H1 (cell line): ENCODE measurements around the gene HOXB6. TPM values are rescaled to one million over a fixed set of nuclear protein-coding genes. Genes with fewer than 3 reads are reported as not detected.

Source experiments
- CHD7 ChIP-seq: fragments of 300-600 bp; sonication (generic); IDR thresholded peaks from 2 replicates; pipeline ENCODE4 v1.7.1; 2012; ENCODE audit warnings: low read length, moderate library complexity, mild to moderate bottlenecking, inconsistent platforms; ENCODE audit not compliant: insufficient replicate concordance
- EZH2 ChIP-seq: fragments of 200-600 bp; sonication (generic); IDR thresholded peaks from 2 replicates; pipeline ENCODE4 v1.7.1; 2012; ENCODE audit warnings: low read depth, mild to moderate bottlenecking, moderate library complexity, low read length, inconsistent platforms; ENCODE audit not compliant: severe bottlenecking
- KDM1A ChIP-seq: fragments of 200-600, 300-600 bp; sonication (generic); IDR thresholded peaks from 2 replicates; pipeline ENCODE4 v1.7.1; 2016; ENCODE audit warnings: mild to moderate bottlenecking, low read length, borderline replicate concordance
- KDM5A ChIP-seq: fragments of 200-600 bp; IDR thresholded peaks from 2 replicates; pipeline ENCODE4 v1.7.1; 2012; ENCODE audit warnings: mild to moderate bottlenecking, low read length, inconsistent platforms, mixed read lengths
- RNF2 ChIP-seq: fragments of 200-900, 300-1000 bp; sonication (generic); IDR thresholded peaks from 2 replicates; pipeline ENCODE4 v1.7.1; 2016; ENCODE audit warnings: borderline replicate concordance, low read depth, mild to moderate bottlenecking, antibody characterized with exemption, low read length; ENCODE audit not compliant: poor library complexity, severe bottlenecking; ENCODE audit errors: missing control alignments
- SP1 ChIP-seq: IDR thresholded peaks from 2 replicates; pipeline ENCODE4 v1.6.1; 2011; ENCODE audit warnings: low read depth, low read length
- SUZ12 ChIP-seq: fragments of 200-600 bp; sonication (generic); IDR thresholded peaks from 2 replicates; pipeline ENCODE4 v1.6.1; 2012; ENCODE audit warnings: mild to moderate bottlenecking, inconsistent platforms, low read length, moderate library complexity, mixed read lengths
- TEAD4 ChIP-seq: IDR thresholded peaks from 2 replicates; pipeline ENCODE4 v1.6.1; 2012; ENCODE audit warnings: low read depth, low read length, inconsistent platforms, mixed read lengths
- YY1 ChIP-seq: IDR thresholded peaks from 2 replicates; pipeline ENCODE4 v1.6.1; 2011; ENCODE audit warnings: low read depth, mild to moderate bottlenecking, low read length
- polyA plus RNA-seq, 7 experiments: library from polyadenylated mRNA; depleted of rRNA in 3 of 7; stranded (reverse) in 5 of 7; unstranded in 2 of 7; fragments of >200 nt in 5 of 7; fragments of 200-250 nt in 2 of 7; gene quantifications; 1 replicate in 5 of 7; 2 replicates in 1 of 7; 4 replicates in 1 of 7; pipeline versions ENCODE4 v1.2.1 to v1.2.3, GENCODE V29; 2011 to 2013; ENCODE audit warnings: missing spikeins in 2 of 7, mixed read lengths in 2 of 7
- total RNA-seq: library from RNA; stranded (reverse); fragmentation: NEBNext Ultra II Directional; extraction: Animal tissue kit (Norgen Biotek cat#: 25700); gene quantifications from 2 replicates; pipeline ENCODE4 v1.2.1, GENCODE V29; 2021

HOXB6 gene
- total and polyA plus RNA-seq, 2 of the 8 experiments (the other 6 are each of a cell fraction or from before 2014, with no cell fraction given), result not detected

GRCh38 chr17:48554412-48555257 is 50.2 kb downstream of the HOXB6 start (continued):
- TF ChIP-seq CHD7, result no peak
- TF ChIP-seq KDM1A, result no peak
- peak; percentile 99 for TF ChIP-seq RNF2
- no peak for TF ChIP-seq KDM5A
- no peak for TF ChIP-seq SP1
- peak; percentile 99 for TF ChIP-seq SUZ12
- TF ChIP-seq YY1, result peak; percentile 8; the same call in 1 of the 2 replicates
- TF ChIP-seq TEAD4, result no peak
- peak; percentile 100 for TF ChIP-seq EZH2
